Femur (tissue), 1 donor: ENCODE data around the gene BNIP3.
"Not testable (repeated sequence)": the region's sequence is repeated elsewhere in the genome, so short reads cannot be mapped to it uniquely, and the experiment has no call there.

Experiments
- DNase-seq: peaks from one replicate; pipeline ENCODE4 v3.0.0-alpha.2; 2017

BNIP3 gene

GRCh38 chr10:132001238-132001972 is 19.7 kb upstream of the BNIP3 start:
- DNase-seq: no peak

GRCh38 chr10:131998845-131999681 is 17.3 kb upstream of the BNIP3 start:
- DNase-seq: no peak

- DNase-seq: no peak
These were observed 16.5 kb upstream of the BNIP3 start for GRCh38 chr10:131998050-131998844.

- DNase-seq: peak; percentile 35
These were observed 15.8 kb upstream of the BNIP3 start for GRCh38 chr10:131997366-131998049.

- DNase-seq: no peak
These were observed 15.0 kb upstream of the BNIP3 start for GRCh38 chr10:131996466-131997365.

- DNase-seq: no peak
These were observed 12.7 kb upstream of the BNIP3 start for GRCh38 chr10:131994435-131994834.

GRCh38 chr10:131993275-131993674 is 11.6 kb upstream of the BNIP3 start:
- no peak for DNase-seq

GRCh38 chr10:131991726-131992125 is 10.0 kb upstream of the BNIP3 start:
- no peak for DNase-seq

GRCh38 chr10:131987786-131988185 is 6.1 kb upstream of the BNIP3 start:
- DNase-seq: not testable (repeated sequence)

- not testable (repeated sequence) for DNase-seq
These were observed 5.6 kb upstream of the BNIP3 start for GRCh38 chr10:131987301-131987700.

- DNase-seq: not testable (repeated sequence)
These were observed 5.1 kb upstream of the BNIP3 start for GRCh38 chr10:131986851-131987250.

GRCh38 chr10:131983780-131984179 is 2.1 kb upstream of the BNIP3 start:
- no peak for DNase-seq

- DNase-seq: no peak
These were observed 1.1 kb upstream of the BNIP3 start for GRCh38 chr10:131982796-131983195.

- no peak for DNase-seq
These were observed 548 bp upstream of the BNIP3 start for GRCh38 chr10:131982185-131982756.

- DNase-seq: peak; percentile 31
These were observed 828 bp downstream of the BNIP3 start for GRCh38 chr10:131980761-131981428.

GRCh38 chr10:131980321-131980720 is 1.4 kb downstream of the BNIP3 start:
- no peak for DNase-seq

GRCh38 chr10:131979821-131980270 is 1.9 kb downstream of the BNIP3 start:
- peak; percentile 41 for DNase-seq

- no peak for DNase-seq
These were observed 2.4 kb downstream of the BNIP3 start for GRCh38 chr10:131979336-131979735.

GRCh38 chr10:131978851-131979250 is 2.9 kb downstream of the BNIP3 start:
- DNase-seq: no peak

- no peak for DNase-seq
These were observed 3.4 kb downstream of the BNIP3 start for GRCh38 chr10:131978366-131978765.
